Effector CD4-positive, alpha-beta T cell (primary cell): ENCODE data around the gene GMPR2.

Experiments
- DNase-seq: peaks from one replicate; pipeline ENCODE4 v3.0.0-alpha.2; 2020
- total RNA-seq: gene quantifications from one replicate; lab custom pipeline; 2026; lab: John Stamatoyannopoulos, UW

Gene GMPR2
- total RNA-seq, result 32.8 reads per million, percentile 58 among the genes with 10 or more reads in this experiment

GRCh38 chr14:24232645-24233537 lies at the start of gene GMPR2:
TSS of gene GMPR2 (plus strand) at chr14:24232929. CDS start at chr14:24233254, 325 bp downstream.
- no peak for DNase-seq

GRCh38 chr14:24183014-24183481 lies 49.7 kb upstream of the GMPR2 start:
- no peak for DNase-seq

- no peak for DNase-seq
Observed at GRCh38 chr14:24184104-24184970, 48.4 kb upstream of the GMPR2 start.

GRCh38 chr14:24185026-24185425 lies 47.7 kb upstream of the GMPR2 start:
- DNase-seq, result no peak

- no peak for DNase-seq
Observed at GRCh38 chr14:24185741-24186140, 47.0 kb upstream of the GMPR2 start.

- DNase-seq, result no peak
Observed at GRCh38 chr14:24186831-24187538, 45.7 kb upstream of the GMPR2 start.

- no peak for DNase-seq
Observed at GRCh38 chr14:24187539-24187915, 45.2 kb upstream of the GMPR2 start.

- peak; percentile 95 for DNase-seq
Observed at GRCh38 chr14:24188251-24189058, 44.3 kb upstream of the GMPR2 start, which contains the start of gene IPO4. TSS of gene IPO4 (minus strand) at chr14:24188816. CDS start at chr14:24188787, 29 bp downstream.

GRCh38 chr14:24189059-24189375 lies 43.7 kb upstream of the GMPR2 start:
- no peak for DNase-seq

- DNase-seq, result no peak
Observed at GRCh38 chr14:24189460-24189859, 43.3 kb upstream of the GMPR2 start.

GRCh38 chr14:24190416-24190815 lies 42.3 kb upstream of the GMPR2 start:
- DNase-seq, result no peak

GRCh38 chr14:24192933-24193332 lies 39.8 kb upstream of the GMPR2 start:
- no peak for DNase-seq

- DNase-seq, result no peak
Observed at GRCh38 chr14:24194186-24194872, 38.4 kb upstream of the GMPR2 start.

- no peak for DNase-seq
Observed at GRCh38 chr14:24194873-24195185, 37.9 kb upstream of the GMPR2 start.

GRCh38 chr14:24195186-24196070 lies 37.3 kb upstream of the GMPR2 start, which contains the start of gene TM9SF1:
TSS of gene TM9SF1 (minus strand) at chr14:24195441. CDS start at chr14:24195019, 422 bp downstream.
- DNase-seq, result peak; percentile 87

- DNase-seq, result no peak
Observed at GRCh38 chr14:24196071-24197055, 36.4 kb upstream of the GMPR2 start.

- no peak for DNase-seq
Observed at GRCh38 chr14:24197056-24197450, 35.7 kb upstream of the GMPR2 start.

GRCh38 chr14:24198814-24199524 lies 33.8 kb upstream of the GMPR2 start:
- no peak for DNase-seq
